Measurements from ENCODE around the gene NOX3. TPM values are rescaled to one million over a fixed set of nuclear protein-coding genes. Genes with fewer than 3 reads are reported as not detected.

NOX3 gene
- total and polyA plus RNA-seq, 10 of the 15 experiments (the other 5 are each of a cell fraction or from before 2014, with no cell fraction given), result not detected

Other genes starting within 250 kb of the NOX3 start
- gene CLDN20, start 191.8 kb downstream of the NOX3 start, total RNA-seq (2014; rRNA removed), result not detected in 2 replicates
- not detected in 2 replicates for gene CLDN20, start 191.8 kb downstream of the NOX3 start, total RNA-seq (2014; rRNA removed; fragmentation: Illumina TruSeq; extraction: Trizol)
- not detected in 2 replicates for gene CLDN20, start 191.8 kb downstream of the NOX3 start, total RNA-seq (2021)
- not detected in 2 replicates for gene CLDN20, start 191.8 kb downstream of the NOX3 start, polyA plus RNA-seq (2011; rRNA removed)
- gene CLDN20, start 191.8 kb downstream of the NOX3 start, polyA plus RNA-seq (2014; fragmentation: Illumina TruSeq; extraction: Trizol), result not detected in 2 replicates
- gene CLDN20, start 191.8 kb downstream of the NOX3 start, polyA plus RNA-seq (2014; fragmentation: Nextera tagmentation; extraction: Ambion mirVana), result not detected
- gene CLDN20, start 191.8 kb downstream of the NOX3 start, polyA plus RNA-seq (2014; rRNA removed), result not detected in 2 replicates
- gene CLDN20, start 191.8 kb downstream of the NOX3 start, polyA plus RNA-seq (2016; fragmentation: Nextera tagmentation; extraction: Ambion mirVana), result under 1 TPM; 0.13 to 0.23 TPM
- gene TFB1M, start 141.4 kb downstream of the NOX3 start, total RNA-seq (2014; rRNA removed), result 29.9 and 34.7 TPM in 2 replicates
- gene TFB1M, start 141.4 kb downstream of the NOX3 start, total RNA-seq (2014; rRNA removed; fragmentation: Illumina TruSeq; extraction: Trizol), result 37.4 and 37.7 TPM in 2 replicates
- gene TFB1M, start 141.4 kb downstream of the NOX3 start, total RNA-seq (2021), result 35.9 and 36.1 TPM in 2 replicates
- 55.6 and 59.6 TPM in 2 replicates for gene TFB1M, start 141.4 kb downstream of the NOX3 start, polyA plus RNA-seq (2011; rRNA removed)
- 32.2 and 37.7 TPM in 2 replicates for gene TFB1M, start 141.4 kb downstream of the NOX3 start, polyA plus RNA-seq (2014; fragmentation: Illumina TruSeq; extraction: Trizol)
- gene TFB1M, start 141.4 kb downstream of the NOX3 start, polyA plus RNA-seq (2014; fragmentation: Nextera tagmentation; extraction: Ambion mirVana), result 100 to 1,000 TPM in 1 of 2 experiments, 10 to 100 TPM in 1; 95.8 to 117 TPM
- gene TFB1M, start 141.4 kb downstream of the NOX3 start, polyA plus RNA-seq (2014; rRNA removed), result 28.0 and 35.7 TPM in 2 replicates
- gene TFB1M, start 141.4 kb downstream of the NOX3 start, polyA plus RNA-seq (2016; fragmentation: Nextera tagmentation; extraction: Ambion mirVana), result 10 to 100 TPM; 45.2 to 53.2 TPM